ENCODE measurements around the gene OR10T2. TPM values are rescaled to one million over a fixed set of nuclear protein-coding genes. Genes with fewer than 3 reads are reported as not detected.

The OR10T2 gene
- total RNA-seq, 1 donor from 2014 or later = not detected

DNA sequence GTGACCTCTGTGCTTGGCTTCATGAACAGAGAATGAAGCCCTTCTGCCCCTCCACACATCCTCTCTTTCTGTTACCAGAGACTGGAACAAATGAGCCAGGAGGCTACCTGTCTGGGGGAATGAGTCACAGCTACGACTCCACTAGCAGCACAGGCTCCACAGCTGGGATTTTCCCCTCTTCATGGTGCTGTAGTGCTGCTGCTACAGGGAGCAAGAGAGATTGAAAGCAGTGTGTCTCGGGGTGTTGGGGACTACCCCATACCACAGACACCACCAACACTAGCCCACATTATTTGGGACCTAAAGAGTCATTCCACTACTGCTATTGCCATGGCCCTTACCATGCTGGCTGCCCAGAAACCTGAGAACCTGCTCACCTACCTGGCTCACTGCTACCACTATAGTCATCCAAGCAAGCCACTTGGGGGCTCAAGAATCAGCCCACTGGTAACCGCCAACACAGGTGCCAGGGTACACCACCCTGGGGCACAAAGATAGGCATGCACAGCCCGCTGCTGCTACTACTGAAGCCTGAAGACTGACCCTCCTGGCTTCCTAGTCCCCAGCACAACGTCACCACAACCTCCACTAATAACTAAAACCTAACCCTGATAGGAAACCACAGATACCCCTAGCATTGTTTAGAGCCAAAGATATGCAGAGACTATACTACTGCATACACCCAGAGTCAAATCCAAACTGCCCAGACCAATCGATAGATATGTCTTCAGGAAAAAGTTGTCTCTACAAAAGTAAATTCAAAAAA lies 27.9 kb downstream of the OR10T2 start:
- Mint-ChIP-seq H3K27ac (no peak overlapping the region), H3K9me3 (peaks cover 18% of the 10 kb centered on the region), H3K4me3 (no peak overlapping the region), H3K36me3 (no peaks in the 10 kb centered on the region), H3K4me1 (no peaks in the 10 kb centered on the region), H3K27me3 (ENCODE audit: low read depth) (peaks cover 2% of the 10 kb centered on the region)
- DNase-seq (ENCODE audit: low spot score in 2 of 2, unreplicated experiment in 2 of 2) = no peak
- TF ChIP-seq, protein P1, sequence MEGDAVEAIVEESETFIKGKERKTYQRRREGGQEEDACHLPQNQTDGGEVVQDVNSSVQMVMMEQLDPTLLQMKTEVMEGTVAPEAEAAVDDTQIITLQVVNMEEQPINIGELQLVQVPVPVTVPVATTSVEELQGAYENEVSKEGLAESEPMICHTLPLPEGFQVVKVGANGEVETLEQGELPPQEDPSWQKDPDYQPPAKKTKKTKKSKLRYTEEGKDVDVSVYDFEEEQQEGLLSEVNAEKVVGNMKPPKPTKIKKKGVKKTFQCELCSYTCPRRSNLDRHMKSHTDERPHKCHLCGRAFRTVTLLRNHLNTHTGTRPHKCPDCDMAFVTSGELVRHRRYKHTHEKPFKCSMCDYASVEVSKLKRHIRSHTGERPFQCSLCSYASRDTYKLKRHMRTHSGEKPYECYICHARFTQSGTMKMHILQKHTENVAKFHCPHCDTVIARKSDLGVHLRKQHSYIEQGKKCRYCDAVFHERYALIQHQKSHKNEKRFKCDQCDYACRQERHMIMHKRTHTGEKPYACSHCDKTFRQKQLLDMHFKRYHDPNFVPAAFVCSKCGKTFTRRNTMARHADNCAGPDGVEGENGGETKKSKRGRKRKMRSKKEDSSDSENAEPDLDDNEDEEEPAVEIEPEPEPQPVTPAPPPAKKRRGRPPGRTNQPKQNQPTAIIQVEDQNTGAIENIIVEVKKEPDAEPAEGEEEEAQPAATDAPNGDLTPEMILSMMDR (IDR thresholded peaks at IDR 0.05; ENCODE audit: unreplicated experiment) = no peak

GRCh38 chr1:158366783-158367182 lies 32.5 kb downstream of the OR10T2 start:
- Mint-ChIP-seq H3K9me3 (peaks cover 6% of the 10 kb centered on the region), H3K27ac (no peak overlapping the region), H3K4me1 (no peaks in the 10 kb centered on the region), H3K27me3 (ENCODE audit: low read depth) (peaks cover 2% of the 10 kb centered on the region), H3K4me3 (no peak overlapping the region), H3K36me3 (no peaks in the 10 kb centered on the region)
- no peak for DNase-seq (ENCODE audit: low spot score in 2 of 2, unreplicated experiment in 2 of 2)
- TF ChIP-seq, protein P1 (IDR thresholded peaks at IDR 0.05; ENCODE audit: unreplicated experiment) = no peak

- DNase-seq (ENCODE audit: low spot score in 2 of 2, unreplicated experiment in 2 of 2) = no peak
- peaks cover 2% of the 10 kb centered on the region for H3K27me3 Mint-ChIP-seq (ENCODE audit: low read depth)
- no peaks in the 10 kb centered on the region for H3K36me3 Mint-ChIP-seq
- no peak overlapping the region for H3K4me3 Mint-ChIP-seq
- no peaks in the 10 kb centered on the region for H3K9me3 Mint-ChIP-seq
- no peaks in the 10 kb centered on the region for H3K4me1 Mint-ChIP-seq
- TF ChIP-seq, protein P1 (IDR thresholded peaks at IDR 0.05; ENCODE audit: unreplicated experiment) = no peak
- H3K27ac Mint-ChIP-seq = no peak overlapping the region
Observed at GRCh38 chr1:158362941-158363340, 36.3 kb downstream of the OR10T2 start.

DNA sequence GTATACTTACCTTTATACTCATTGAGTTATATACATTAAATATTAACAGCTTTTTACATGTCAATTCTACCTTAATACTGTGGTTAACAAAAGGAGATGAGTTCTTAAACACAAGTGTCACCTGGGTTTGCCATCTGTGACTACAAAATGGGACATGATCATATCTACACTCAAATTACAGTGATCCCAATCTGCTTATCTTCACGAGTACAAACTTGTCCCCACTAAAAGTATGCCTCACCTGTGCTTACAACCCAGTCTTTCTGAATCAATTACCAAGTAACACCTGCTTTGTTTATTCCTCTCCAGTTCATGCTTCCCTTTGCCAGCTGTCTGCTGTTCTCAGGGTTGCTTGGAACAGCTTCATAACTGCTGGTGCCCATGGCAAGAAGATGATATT lies 36.8 kb downstream of the OR10T2 start:
- Mint-ChIP-seq H3K27ac (no peak overlapping the region), H3K4me3 (no peak overlapping the region), H3K4me1 (no peaks in the 10 kb centered on the region), H3K36me3 (no peaks in the 10 kb centered on the region), H3K9me3 (no peaks in the 10 kb centered on the region), H3K27me3 (ENCODE audit: low read depth) (peaks cover 2% of the 10 kb centered on the region)
- TF ChIP-seq, protein P1 (IDR thresholded peaks at IDR 0.05; ENCODE audit: unreplicated experiment) = no peak
- no peak for DNase-seq (ENCODE audit: low spot score in 2 of 2, unreplicated experiment in 2 of 2)

DNA sequence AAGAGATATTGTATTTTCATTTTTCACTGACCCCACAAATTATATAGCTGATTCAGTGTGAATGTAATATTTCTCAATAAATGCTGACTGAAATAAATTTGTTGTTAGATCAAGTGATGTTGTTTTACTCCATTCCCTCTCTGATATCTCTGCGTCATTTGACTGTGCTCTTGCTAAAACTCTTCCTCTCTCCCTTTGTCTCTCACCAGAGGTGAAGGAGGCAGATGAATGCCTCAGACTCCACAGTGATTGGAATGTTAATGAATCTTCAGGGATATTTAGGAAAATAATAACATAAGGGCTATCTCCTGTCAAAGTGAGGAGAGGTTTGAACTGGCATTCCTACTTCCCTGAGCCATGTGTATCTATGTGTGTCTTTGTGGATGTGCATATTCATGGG lies 41.8 kb downstream of the OR10T2 start:
- TF ChIP-seq, protein P1 (IDR thresholded peaks at IDR 0.05; ENCODE audit: unreplicated experiment) = no peak
- Mint-ChIP-seq H3K36me3 (no peaks in the 10 kb centered on the region), H3K27ac (no peak overlapping the region), H3K4me1 (no peaks in the 10 kb centered on the region), H3K4me3 (no peak overlapping the region), H3K27me3 (ENCODE audit: low read depth) (peaks cover 12% of the 10 kb centered on the region), H3K9me3 (no peaks in the 10 kb centered on the region)
- DNase-seq (ENCODE audit: low spot score in 2 of 2, unreplicated experiment in 2 of 2) = no peak
